Measurements from ENCODE around the gene PLXNA4.

PLXNA4 gene

DNA sequence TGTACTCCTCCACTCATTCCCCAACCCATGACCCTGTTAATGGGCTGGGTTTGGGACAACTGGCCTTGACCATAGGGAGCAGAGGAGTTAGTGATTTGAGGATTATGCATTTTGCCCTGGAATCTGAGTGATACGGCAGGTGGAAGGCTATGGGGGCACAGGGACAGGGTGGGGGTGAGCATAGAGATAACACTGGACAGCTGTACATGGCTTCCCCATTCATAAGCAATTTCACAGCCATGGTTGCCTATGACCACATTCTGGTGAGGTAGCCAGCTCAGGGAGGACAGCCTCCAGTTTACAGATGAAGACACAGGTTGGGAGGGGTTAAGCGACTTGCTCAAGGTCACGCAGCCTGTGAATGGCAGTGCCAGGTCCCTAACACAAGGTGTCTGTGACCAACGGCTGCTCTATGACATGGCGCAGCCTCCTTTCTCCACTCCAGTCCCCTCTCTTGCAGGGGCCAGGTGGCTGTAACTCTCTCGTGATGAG is 319.5 kb downstream of the PLXNA4 start:
- TF ChIP-seq GATA3 (IDR thresholded peaks at IDR 0.05; ENCODE audit: low read depth, low read length) (no peak), GATA2 (IDR thresholded peaks at IDR 0.05; ENCODE audit: low read depth, low read length) (no peak)

DNA sequence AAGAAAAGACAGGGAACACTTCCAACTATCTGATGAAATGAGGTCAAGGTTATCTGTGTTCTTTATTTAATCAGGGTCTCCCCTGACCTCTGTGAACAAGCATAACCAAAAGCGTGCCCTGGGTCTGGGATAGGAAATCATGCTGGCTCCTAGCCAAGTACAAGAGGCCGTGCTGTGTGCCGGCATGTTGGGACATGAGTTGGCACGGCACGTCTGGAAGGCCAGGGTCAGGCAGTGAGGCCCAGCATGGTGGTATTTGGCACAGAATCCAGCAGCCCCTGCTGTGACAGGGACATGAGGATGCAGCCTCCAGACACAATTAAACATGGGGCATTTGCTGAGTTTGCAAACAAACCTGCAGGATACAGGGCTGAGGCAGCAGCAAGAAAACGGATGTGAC is 320.4 kb downstream of the PLXNA4 start:
- no peak for TF ChIP-seq GATA3 (IDR thresholded peaks at IDR 0.05; ENCODE audit: low read depth, low read length)
- TF ChIP-seq GATA2 (IDR thresholded peaks at IDR 0.05; ENCODE audit: low read depth, low read length) = no peak

DNA sequence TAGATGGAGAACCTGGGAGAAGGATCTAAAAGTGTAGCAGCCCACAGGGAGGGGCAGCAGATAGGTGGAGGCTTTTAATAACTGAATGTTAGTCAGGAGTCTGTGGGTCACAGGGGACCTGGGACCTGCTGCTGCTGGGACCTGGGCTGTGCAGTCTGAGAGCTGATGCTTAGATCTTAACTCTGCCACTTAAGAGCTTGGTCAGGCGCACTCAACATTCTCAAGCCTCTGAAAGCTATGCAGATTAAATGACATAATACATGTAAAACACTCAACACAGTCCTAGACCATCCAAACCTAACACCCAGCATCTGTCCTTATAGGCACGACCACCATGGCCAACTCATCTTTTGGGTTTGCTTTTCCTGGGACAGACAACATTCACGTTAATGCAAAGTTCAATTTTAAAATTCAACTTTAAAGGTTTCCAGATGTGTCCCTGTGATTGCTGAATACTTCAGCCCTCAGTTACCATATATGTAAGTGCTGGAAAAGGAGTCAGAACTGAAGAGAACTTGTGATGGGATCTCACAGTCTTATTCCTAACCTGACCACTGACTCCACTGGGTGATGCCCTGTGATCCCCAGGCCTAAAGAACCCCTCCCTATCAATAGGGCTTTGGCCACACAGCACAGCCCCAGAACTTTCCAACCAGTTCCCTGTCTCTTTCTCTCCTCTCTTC is 321.0 kb downstream of the PLXNA4 start:
- no peak for TF ChIP-seq GATA2 (IDR thresholded peaks at IDR 0.05; ENCODE audit: low read depth, low read length)
- TF ChIP-seq GATA3 (IDR thresholded peaks at IDR 0.05; ENCODE audit: low read depth, low read length) = no peak

- TF ChIP-seq GATA3 (IDR thresholded peaks at IDR 0.05; ENCODE audit: low read depth, low read length) = no peak
- no peak for TF ChIP-seq GATA2 (IDR thresholded peaks at IDR 0.05; ENCODE audit: low read depth, low read length)
Measured at GRCh38 chr7:132254455-132254854, 321.8 kb downstream of the PLXNA4 start.

GRCh38 chr7:132252793-132253100 is 323.5 kb downstream of the PLXNA4 start:
- TF ChIP-seq GATA3 (IDR thresholded peaks at IDR 0.05; ENCODE audit: low read depth, low read length) (no peak), GATA2 (IDR thresholded peaks at IDR 0.05; ENCODE audit: low read depth, low read length) (no peak)

DNA sequence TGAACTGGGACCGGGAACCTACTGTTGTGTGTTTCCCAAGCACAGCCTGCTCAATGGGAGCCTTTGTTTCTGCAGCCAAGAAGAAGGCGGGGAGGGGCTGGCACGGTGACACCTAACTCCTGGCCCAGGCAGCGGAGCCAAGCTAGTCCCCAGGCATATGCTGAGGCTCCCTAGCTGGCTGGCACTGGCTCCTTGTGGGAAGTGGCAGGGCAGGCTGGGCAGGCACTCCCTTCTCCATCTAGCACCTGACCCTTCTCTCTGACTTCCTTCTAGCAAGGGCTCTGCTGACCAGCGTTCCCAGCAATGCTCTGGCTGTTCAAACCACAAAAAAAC is 325.0 kb downstream of the PLXNA4 start:
- TF ChIP-seq GATA2 (IDR thresholded peaks at IDR 0.05; ENCODE audit: low read depth, low read length) (no peak), GATA3 (IDR thresholded peaks at IDR 0.05; ENCODE audit: low read depth, low read length) (no peak)

GRCh38 chr7:132250480-132251326 is 325.6 kb downstream of the PLXNA4 start:
- TF ChIP-seq GATA3 (IDR thresholded peaks at IDR 0.05; ENCODE audit: low read depth, low read length) (no peak), GATA2 (IDR thresholded peaks at IDR 0.05; ENCODE audit: low read depth, low read length) (no peak)

DNA sequence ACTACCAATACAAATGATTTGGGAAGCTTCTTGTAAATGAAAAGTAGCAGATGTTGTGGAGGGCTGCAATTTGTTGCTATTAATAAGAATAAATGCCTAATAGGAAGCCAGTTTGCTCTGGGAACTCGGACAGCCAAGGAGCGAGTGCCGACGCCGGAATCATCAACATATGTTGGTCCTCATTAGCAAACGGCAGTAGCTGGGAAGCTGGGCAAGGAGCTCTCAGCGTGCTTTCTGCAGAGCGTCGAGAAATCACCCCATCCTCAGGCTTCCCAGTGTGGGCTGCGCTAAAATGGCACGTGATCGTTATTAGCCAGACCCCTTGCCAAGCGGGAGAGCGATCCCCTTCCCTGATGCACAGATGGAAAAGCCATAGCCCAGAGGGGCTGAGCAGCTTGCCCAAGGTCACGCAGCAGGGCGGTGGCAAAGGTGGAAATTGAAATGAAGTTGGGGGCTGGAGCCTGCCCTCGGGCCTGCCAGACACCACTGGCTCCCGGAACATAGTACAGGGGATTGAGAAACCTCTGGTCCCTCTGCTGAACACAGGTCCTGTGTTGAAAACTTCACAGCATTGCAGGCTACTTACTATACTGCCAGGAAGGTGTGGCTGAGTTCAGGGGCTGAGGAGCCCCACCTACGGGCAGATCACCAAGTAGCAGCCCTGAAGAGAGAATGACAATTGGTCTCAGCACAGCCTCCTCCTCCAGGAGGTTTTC is 326.9 kb downstream of the PLXNA4 start:
- TF ChIP-seq GATA2 (IDR thresholded peaks at IDR 0.05; ENCODE audit: low read depth, low read length) (no peak), GATA3 (IDR thresholded peaks at IDR 0.05; ENCODE audit: low read depth, low read length) (no peak)

GRCh38 chr7:132248841-132249240 is 327.4 kb downstream of the PLXNA4 start:
- TF ChIP-seq GATA2 (IDR thresholded peaks at IDR 0.05; ENCODE audit: low read depth, low read length) (no peak), GATA3 (IDR thresholded peaks at IDR 0.05; ENCODE audit: low read depth, low read length) (no peak)

DNA sequence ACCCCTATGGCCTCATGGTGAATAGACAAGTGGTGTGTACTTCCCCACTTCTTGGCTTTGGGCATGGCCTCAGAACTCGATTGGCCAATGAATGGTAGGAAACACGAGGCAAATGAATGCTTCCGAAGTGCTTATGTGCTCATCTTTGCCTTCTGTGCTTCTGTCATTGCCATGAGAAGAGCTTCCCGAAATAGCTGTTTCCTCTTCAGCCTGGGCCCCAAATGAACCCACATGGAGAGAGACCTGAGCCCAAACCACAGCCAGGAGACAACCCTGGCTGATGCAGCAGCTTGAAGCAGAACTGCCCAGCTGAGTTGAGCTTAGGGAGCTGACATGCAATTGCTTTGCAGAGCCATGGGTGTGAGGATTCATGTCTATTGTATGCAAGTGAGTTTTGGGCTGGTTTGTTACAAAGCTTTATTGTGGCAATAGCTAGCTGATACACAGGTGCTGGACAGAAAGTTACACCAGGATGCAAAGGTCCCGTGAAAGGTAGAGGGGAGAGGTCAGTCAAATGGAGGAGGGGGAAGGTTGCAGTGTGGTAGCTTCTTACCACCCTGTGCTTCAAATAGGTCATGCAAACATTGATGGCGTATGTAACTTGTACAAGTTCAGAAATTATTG is 328.2 kb downstream of the PLXNA4 start:
- no peak for TF ChIP-seq GATA3 (IDR thresholded peaks at IDR 0.05; ENCODE audit: low read depth, low read length)
- TF ChIP-seq GATA2 (IDR thresholded peaks at IDR 0.05; ENCODE audit: low read depth, low read length) = no peak

DNA sequence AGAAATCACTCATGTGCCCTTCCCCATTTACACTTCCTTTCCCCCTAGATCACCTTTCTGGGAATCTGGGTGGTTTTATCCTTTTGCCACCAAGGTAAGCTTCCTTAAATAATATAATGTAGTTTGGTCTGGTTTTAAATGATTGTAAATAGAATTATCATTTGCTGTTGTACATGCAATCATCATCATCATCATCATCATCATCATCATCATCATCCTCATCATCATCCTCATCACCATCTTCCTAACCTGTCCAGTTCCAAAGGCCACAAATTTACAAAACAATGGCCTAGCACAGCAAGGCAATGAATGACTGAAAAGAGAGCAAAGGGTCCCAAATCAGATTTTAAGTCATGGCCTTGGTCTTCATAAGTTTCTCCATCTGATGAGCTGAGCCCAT is 329.7 kb downstream of the PLXNA4 start:
- no peak for TF ChIP-seq GATA3 (IDR thresholded peaks at IDR 0.05; ENCODE audit: low read depth, low read length)

- TF ChIP-seq GATA2 (IDR thresholded peaks at IDR 0.05; ENCODE audit: low read depth, low read length) = no peak
- TF ChIP-seq GATA3 (IDR thresholded peaks at IDR 0.05; ENCODE audit: low read depth, low read length) = no peak
Measured at GRCh38 chr7:132245539-132245938, 330.7 kb downstream of the PLXNA4 start.

DNA sequence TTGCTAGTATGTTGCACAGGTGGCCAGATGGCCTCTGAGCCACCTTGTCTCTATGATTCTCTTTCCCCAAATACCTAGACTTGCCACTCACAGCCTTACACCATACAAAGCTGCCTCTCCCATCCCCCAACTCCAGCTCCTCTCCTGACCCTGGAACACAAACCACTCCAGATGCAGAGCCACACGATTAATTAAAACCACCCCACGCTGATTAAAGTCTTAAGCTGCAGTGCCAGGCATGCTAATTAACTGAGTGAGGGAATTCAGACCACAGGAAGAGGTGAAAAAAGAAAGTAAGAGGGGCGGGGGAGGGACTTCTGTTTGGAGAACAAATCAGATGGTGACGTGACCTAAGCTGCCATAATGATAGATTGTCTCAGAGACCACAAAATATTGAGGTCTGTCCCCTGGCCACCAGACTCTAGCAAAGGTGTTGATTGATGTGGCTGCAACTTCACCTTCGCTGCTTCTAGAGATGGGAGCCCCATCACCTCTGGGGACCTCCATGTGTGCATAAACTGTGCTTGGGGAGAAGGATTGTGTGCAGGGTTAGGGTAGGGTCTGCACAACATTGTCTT is 331.3 kb downstream of the PLXNA4 start:
- no peak for TF ChIP-seq GATA2 (IDR thresholded peaks at IDR 0.05; ENCODE audit: low read depth, low read length)
- no peak for TF ChIP-seq GATA3 (IDR thresholded peaks at IDR 0.05; ENCODE audit: low read depth, low read length)

- TF ChIP-seq GATA3 (IDR thresholded peaks at IDR 0.05; ENCODE audit: low read depth, low read length) (no peak), GATA2 (IDR thresholded peaks at IDR 0.05; ENCODE audit: low read depth, low read length) (no peak)
Measured at GRCh38 chr7:132243463-132243862, 332.8 kb downstream of the PLXNA4 start.

All from SH-SY5Y (cell line).